Mesenchymal stem cell (in vitro differentiated cells and primary cell): ENCODE data around the gene CXCL9.

Experiments used
- DNase-seq: peaks from one replicate; pipeline ENCODE4 v3.0.0-alpha.2; 2013
- H2AFZ ChIP-seq: one replicate; pipeline ENCODE4 v1.6.1; 2013; ENCODE audit warnings: low read depth, mild to moderate bottlenecking, control low read depth, inconsistent platforms, low read length, moderate library complexity
- H2AK5ac ChIP-seq: 2 replicates; pipeline ENCODE4 v1.6.1; 2013; ENCODE audit warnings: low read length, moderate library complexity, mild to moderate bottlenecking, inconsistent platforms; ENCODE audit not compliant: severe bottlenecking
- H2BK120ac ChIP-seq: one replicate; pipeline ENCODE4 v1.6.1; 2013; ENCODE audit warnings: low read depth, mild to moderate bottlenecking, inconsistent platforms, low read length, moderate library complexity
- H2BK12ac ChIP-seq, 2 experiments: one replicate each; pipeline ENCODE4 v1.6.1; 2013; ENCODE audit warnings: inconsistent platforms in 2 of 2, low read length in 2 of 2, mild to moderate bottlenecking in 2 of 2, moderate library complexity in 2 of 2, control low read depth in 1 of 2
- H2BK15ac ChIP-seq: one replicate; pipeline ENCODE4 v1.6.1; 2013; ENCODE audit warnings: mild to moderate bottlenecking, low read depth, inconsistent platforms; ENCODE audit not compliant: poor library complexity, severe bottlenecking
- H2BK5ac ChIP-seq: 2 replicates; pipeline ENCODE4 v1.6.1; 2013; ENCODE audit warnings: low read depth, mild to moderate bottlenecking, low read length, control low read depth, inconsistent platforms; ENCODE audit not compliant: poor library complexity, severe bottlenecking
- H3K14ac ChIP-seq, 2 experiments: one replicate each; pipeline ENCODE4 v1.6.1; 2013; ENCODE audit warnings: inconsistent platforms in 2 of 2, low read length in 2 of 2, control low read depth in 1 of 2, mild to moderate bottlenecking in 1 of 2, moderate library complexity in 1 of 2
- H3K18ac ChIP-seq, 2 experiments: one replicate each; pipeline ENCODE4 v1.6.1; 2013; ENCODE audit warnings: inconsistent platforms in 2 of 2, low read length in 2 of 2, control low read depth in 1 of 2, low read depth in 1 of 2, mild to moderate bottlenecking in 1 of 2
- H3K23ac ChIP-seq, 2 experiments: one replicate each; pipeline ENCODE4 v1.6.1; 2013; ENCODE audit warnings: inconsistent platforms in 2 of 2, low read length in 2 of 2, mild to moderate bottlenecking in 2 of 2, moderate library complexity in 2 of 2, control low read depth in 1 of 2
- H3K27ac ChIP-seq: 2 replicates; pipeline ENCODE4 v1.5.1; 2013; ENCODE audit warnings: mild to moderate bottlenecking, moderate library complexity, low read length, control low read depth, inconsistent platforms; ENCODE audit not compliant: poor library complexity, severe bottlenecking
- H3K27me3 ChIP-seq, 2 experiments: 2 replicates each; pipeline versions ENCODE4 v1.6.1 to v1.7.0; 2013; ENCODE audit warnings: low read length in 2 of 2, mild to moderate bottlenecking in 2 of 2, moderate library complexity in 2 of 2, control low read depth in 1 of 2, inconsistent platforms in 1 of 2; ENCODE audit not compliant: control insufficient read depth in 1 of 2, insufficient read depth in 1 of 2
- H3K36me3 ChIP-seq, 2 experiments: 2 replicates each; pipeline versions ENCODE4 v1.6.1 to v1.7.0; 2013; ENCODE audit warnings: low read length in 2 of 2, control low read depth in 1 of 2, inconsistent platforms in 1 of 2, low read depth in 1 of 2, mild to moderate bottlenecking in 1 of 2; ENCODE audit not compliant: insufficient read depth in 2 of 2, control insufficient read depth in 1 of 2
- H3K4ac ChIP-seq, 2 experiments: one replicate each; pipeline ENCODE4 v1.6.1; 2013; ENCODE audit warnings: inconsistent platforms in 2 of 2, low read length in 2 of 2, mild to moderate bottlenecking in 2 of 2, moderate library complexity in 2 of 2, control low read depth in 1 of 2, low read depth in 1 of 2
- H3K4me1 ChIP-seq: 2 replicates; pipeline ENCODE4 v1.6.1; 2013; ENCODE audit warnings: low read depth, low read length, control low read depth; ENCODE audit not compliant: control insufficient read depth, insufficient read depth
- H3K4me2 ChIP-seq: 2 replicates; pipeline ENCODE4 v1.6.1; 2013; ENCODE audit warnings: low read length, mild to moderate bottlenecking, inconsistent platforms; ENCODE audit not compliant: poor library complexity, severe bottlenecking
- H3K4me3 ChIP-seq, 2 experiments: 2 replicates each; pipeline versions ENCODE4 v1.5.1 to v1.7.0; 2013; ENCODE audit warnings: low read length in 2 of 2, mild to moderate bottlenecking in 2 of 2, control low read depth in 1 of 2, low read depth in 1 of 2; ENCODE audit not compliant: insufficient read depth in 1 of 2
- H3K79me1 ChIP-seq: replicated peaks from 2 replicates; pipeline ENCODE4 v1.6.1; 2013; ENCODE audit warnings: mild to moderate bottlenecking, control low read depth, low read length, inconsistent platforms; ENCODE audit not compliant: poor library complexity, severe bottlenecking
- H3K9ac ChIP-seq: 2 replicates; pipeline ENCODE4 v1.7.0; 2013; ENCODE audit warnings: mild to moderate bottlenecking, low read length, moderate library complexity
- H3K9me3 ChIP-seq: 2 replicates; pipeline ENCODE4 v1.7.0; 2013; ENCODE audit warnings: mild to moderate bottlenecking, low read length; ENCODE audit not compliant: control insufficient read depth
- H4K8ac ChIP-seq: one replicate; pipeline ENCODE4 v1.6.1; 2013; ENCODE audit warnings: inconsistent platforms, mild to moderate bottlenecking, low read length, moderate library complexity
- H4K91ac ChIP-seq: one replicate; pipeline ENCODE4 v1.6.1; 2013; ENCODE audit warnings: mild to moderate bottlenecking, low read length, inconsistent platforms
- WGBS: methylation state at CpG from one replicate; pipeline ENCODE4 v1.1.7; 2013; ENCODE audit warnings: mixed read lengths; 5-methylcytosine and 5-hydroxymethylcytosine counted together

CXCL9 gene

DNA sequence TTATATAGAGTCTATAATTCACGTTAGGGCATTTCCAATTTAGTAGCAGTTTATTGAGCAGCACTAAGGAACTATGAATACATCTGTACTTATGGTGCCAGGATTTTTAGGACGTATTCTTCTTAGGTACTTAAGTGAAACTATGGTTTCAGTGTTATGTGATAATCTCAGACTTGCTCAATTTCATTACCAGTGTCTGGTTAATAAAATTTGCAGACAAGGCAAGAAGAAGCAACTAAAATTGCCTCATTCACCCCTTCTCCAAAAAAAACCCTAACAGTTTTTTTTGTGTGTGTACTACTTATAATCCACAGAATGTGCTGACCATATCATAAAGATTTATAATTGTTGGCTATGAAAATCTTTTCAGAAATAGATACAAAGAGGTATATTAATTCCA is 22.0 kb upstream of the CXCL9 start:
- Histone ChIP-seq H3K18ac (no peak overlapping the region), H3K4me2 (no peak overlapping the region), H4K8ac (no peak overlapping the region), H3K4ac (no peak overlapping the region), H2AK5ac (no peak overlapping the region), H3K27ac (no peak overlapping the region), H3K27me3 (peaks cover 0 to 5% of the 10 kb centered on the region in 2 experiments), H3K4me1 (no peaks in the 10 kb centered on the region), H3K36me3 (no peaks in the 10 kb centered on the region), H3K23ac (no peak overlapping the region), H2BK12ac (no peak overlapping the region), H2AFZ (no peak overlapping the region), H3K4me3 (no peak overlapping the region), H2BK5ac (no peak overlapping the region), H3K9me3 (no peaks in the 10 kb centered on the region), H2BK15ac (no peak overlapping the region), H4K91ac (no peak overlapping the region), H3K79me1 (no peaks in the 10 kb centered on the region), H2BK120ac (no peak overlapping the region), H3K9ac (no peak overlapping the region), H3K14ac (no peak overlapping the region)
- DNase-seq = no peak
- WGBS = 88% methylated on average over 2 of the region's 2 CpGs

DNA sequence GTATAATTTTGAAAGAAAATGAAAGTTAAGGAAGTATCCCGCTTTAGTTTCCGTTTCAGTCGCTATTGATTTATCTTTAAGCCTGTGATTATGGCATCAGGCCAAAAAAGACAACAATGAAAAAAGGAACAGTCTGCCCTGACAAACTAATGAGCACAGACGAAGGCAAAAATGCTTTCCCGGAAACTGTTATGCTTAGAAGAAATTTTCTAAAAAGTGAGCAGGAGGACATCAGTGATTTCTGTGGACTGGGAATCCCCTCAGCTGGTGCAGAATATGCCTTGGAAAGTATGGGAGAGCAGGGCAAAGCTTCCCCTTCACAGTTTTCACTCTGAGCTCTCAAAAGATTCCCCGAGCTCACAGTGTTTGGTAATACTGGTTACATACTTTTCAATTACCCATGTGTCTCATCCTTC is 21.0 kb upstream of the CXCL9 start:
- no peak overlapping the region for H3K23ac ChIP-seq
- H3K79me1 ChIP-seq = no peaks in the 10 kb centered on the region
- no peak overlapping the region for H2BK12ac ChIP-seq
- H3K27ac ChIP-seq = no peak overlapping the region
- H3K4me1 ChIP-seq = no peaks in the 10 kb centered on the region
- no peaks in the 10 kb centered on the region for H3K36me3 ChIP-seq
- H2BK15ac ChIP-seq = no peak overlapping the region
- H3K4me2 ChIP-seq = no peak overlapping the region
- peak overlapping the region; percentile 75 for H3K9ac ChIP-seq
- peak overlapping the region in 1 of 2 experiments; percentile 68 for H3K4me3 ChIP-seq
- no peak overlapping the region for H2AFZ ChIP-seq
- no peak overlapping the region for H2AK5ac ChIP-seq
- no peak overlapping the region for H3K4ac ChIP-seq
- no peak for DNase-seq
- no peaks in the 10 kb centered on the region for H3K9me3 ChIP-seq
- H4K91ac ChIP-seq = no peak overlapping the region
- H3K27me3 ChIP-seq = peaks cover 0 to 5% of the 10 kb centered on the region in 2 experiments
- no peak overlapping the region for H2BK5ac ChIP-seq
- H2BK120ac ChIP-seq = no peak overlapping the region
- H3K14ac ChIP-seq = no peak overlapping the region
- 97% methylated on average over 6 of the region's 6 CpGs for WGBS
- peak overlapping the region in 1 of 2 experiments; percentile 12 for H3K18ac ChIP-seq
- no peak overlapping the region for H4K8ac ChIP-seq

DNA sequence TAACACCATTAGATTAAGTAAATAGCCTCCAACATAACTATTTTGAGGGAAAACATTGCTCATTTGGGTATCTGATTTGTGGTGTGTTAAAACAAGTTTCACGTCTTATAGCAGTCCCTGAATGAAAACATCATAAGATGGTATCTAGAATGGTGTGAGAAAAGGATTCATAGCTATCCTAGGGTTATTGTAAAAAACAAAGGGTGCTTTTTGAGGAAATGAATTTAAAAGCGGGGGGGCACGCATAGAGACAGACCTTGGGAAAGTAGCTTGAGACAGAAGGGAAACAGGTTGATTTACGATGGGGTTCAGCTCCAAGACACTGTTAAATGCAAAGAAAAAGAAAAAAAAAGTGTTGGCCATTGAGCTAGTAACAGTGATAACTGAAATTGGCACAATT is 16.8 kb upstream of the CXCL9 start:
- H3K9me3 ChIP-seq = no peaks in the 10 kb centered on the region
- no peaks in the 10 kb centered on the region for H3K36me3 ChIP-seq
- no peak overlapping the region for H4K8ac ChIP-seq
- H3K79me1 ChIP-seq = no peaks in the 10 kb centered on the region
- peaks cover 0 to 10% of the 10 kb centered on the region in 2 experiments for H3K27me3 ChIP-seq
- no peak overlapping the region for H3K9ac ChIP-seq
- no peak overlapping the region for H2BK120ac ChIP-seq
- no peak overlapping the region for H2BK12ac ChIP-seq
- no peak overlapping the region for H3K27ac ChIP-seq
- no peak overlapping the region for H3K23ac ChIP-seq
- H2AFZ ChIP-seq = no peak overlapping the region
- no peak overlapping the region for H3K4me3 ChIP-seq
- no peaks in the 10 kb centered on the region for H3K4me1 ChIP-seq
- no peak overlapping the region for H2BK15ac ChIP-seq
- no peak overlapping the region for H3K18ac ChIP-seq
- no peak for DNase-seq
- 96% methylated on average over 4 of the region's 4 CpGs for WGBS
- H2AK5ac ChIP-seq = no peak overlapping the region
- no peak overlapping the region for H3K4ac ChIP-seq
- no peak overlapping the region for H3K14ac ChIP-seq
- H2BK5ac ChIP-seq = no peak overlapping the region
- H3K4me2 ChIP-seq = no peak overlapping the region
- H4K91ac ChIP-seq = no peak overlapping the region

DNA sequence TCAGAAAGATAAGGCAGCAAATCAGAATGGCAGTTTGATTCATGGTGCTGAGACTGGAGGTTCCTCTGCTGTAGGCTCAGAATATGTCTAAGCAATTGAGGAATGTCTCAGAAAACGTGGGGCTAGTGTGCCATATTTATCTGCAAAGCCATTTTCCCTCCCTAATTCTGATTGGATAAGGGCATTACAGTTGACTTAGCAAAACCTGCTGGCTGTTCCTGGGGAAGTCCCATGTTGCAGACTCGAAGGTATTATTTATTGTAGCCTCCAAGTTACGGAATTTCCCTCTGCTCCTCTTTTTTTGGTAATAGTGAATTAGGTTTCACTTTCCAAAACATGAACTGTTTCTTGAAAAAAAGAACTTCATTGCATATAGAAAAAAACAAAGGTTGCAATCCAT is 16.1 kb upstream of the CXCL9 start, which contains the start of gene CXCL10:
Gene CXCL10, minus strand, starts transcription at position 109 of the 400 bp plus-strand sequence. Its CDS starts 66 bp downstream, at position 43.
- H3K27ac ChIP-seq = no peak within 1 kb of the TSS
- H3K4me1 ChIP-seq = no peaks in the 10 kb centered on the region
- no peak within 1 kb of the TSS for H4K91ac ChIP-seq
- peaks cover 0 to 6% of the 10 kb centered on the region in 2 experiments for H3K27me3 ChIP-seq
- H2AK5ac ChIP-seq = no peak within 1 kb of the TSS
- H3K4me3 ChIP-seq = no peak within 1 kb of the TSS
- DNase-seq = peak; percentile 64
- no peaks in the 10 kb centered on the region for H3K79me1 ChIP-seq
- H2BK15ac ChIP-seq = no peak within 1 kb of the TSS
- WGBS = 25% methylated on average over 1 of the region's 3 CpGs
- H3K14ac ChIP-seq = no peak within 1 kb of the TSS
- H3K9ac ChIP-seq = no peak within 1 kb of the TSS
- H2BK12ac ChIP-seq = no peak within 1 kb of the TSS
- H3K23ac ChIP-seq = no peak within 1 kb of the TSS
- H3K36me3 ChIP-seq = no peaks in the 10 kb centered on the region
- H2BK5ac ChIP-seq = no peak within 1 kb of the TSS
- no peaks in the 10 kb centered on the region for H3K9me3 ChIP-seq
- H4K8ac ChIP-seq = no peak within 1 kb of the TSS
- no peak within 1 kb of the TSS for H3K4ac ChIP-seq
- H2BK120ac ChIP-seq = no peak within 1 kb of the TSS
- H2AFZ ChIP-seq = no peak within 1 kb of the TSS
- H3K4me2 ChIP-seq = no peak within 1 kb of the TSS
- no peak within 1 kb of the TSS for H3K18ac ChIP-seq
